Panc1 (cell line): ENCODE measurements around the gene TMEM238L. TPM values are rescaled to one million over a fixed set of nuclear protein-coding genes. Genes with fewer than 3 reads are reported as not detected.

Experiments used
- ATAC-seq: fragments of 200-7000 bp; cut with Tn5 transposase; 2 replicates; pipeline ENCODE4 v1.9.1; 2020; ENCODE audit warnings: mild to moderate bottlenecking, moderate library complexity
- BruUV-seq: library from RNA; stranded (reverse); fragments of 400-500 nt; replicated peaks from 2 replicates; lab custom pipeline; 2021; lab: Mats Ljungman, UMichigan
- CTCF ChIA-PET: fragments of 300-600 bp; sonication (Branson Sonifier 250); formaldehyde crosslinking; loops from one replicate; lab custom pipeline; 2022; ENCODE audit warnings: antibody characterized with exemption; lab: Charles Lee
- POLR2A ChIA-PET: fragments of 300-600 bp; sonication (Branson Sonifier 250); formaldehyde crosslinking; loops from one replicate; lab custom pipeline; 2022; ENCODE audit warnings: antibody characterized with exemption; lab: Charles Lee
- DNase-seq: peaks from one replicate; pipeline ENCODE4 v3.0.0-alpha.2; 2010; ENCODE audit warnings: low read depth, low spot score
- H3K27ac ChIP-seq: 2 replicates; pipeline ENCODE4 v1.5.1; 2011; ENCODE audit warnings: mild to moderate bottlenecking, low read length, inconsistent platforms
- H3K27me3 ChIP-seq: fragments of 200-500 bp; sonication (Bioruptor generic); 2 replicates; pipeline ENCODE4 v1.6.0; 2014; ENCODE audit warnings: low read length, inconsistent platforms; ENCODE audit not compliant: control insufficient read depth, insufficient read depth
- H3K36me3 ChIP-seq: fragments of 200-500 bp; sonication (Bioruptor generic); 2 replicates; pipeline ENCODE4 v1.5.1; 2014; ENCODE audit warnings: inconsistent platforms, mild to moderate bottlenecking, low read length, moderate library complexity; ENCODE audit not compliant: control insufficient read depth, insufficient read depth
- H3K4me1 ChIP-seq: 2 replicates; pipeline ENCODE4 v1.5.1; 2011; ENCODE audit warnings: inconsistent platforms, mild to moderate bottlenecking, low read length, moderate library complexity; ENCODE audit not compliant: control insufficient read depth, insufficient read depth
- H3K4me3 ChIP-seq, 2 experiments: 2 replicates each; pipeline ENCODE4 v1.5.1; 2011 to 2012; ENCODE audit warnings: low read depth in 2 of 2, low read length in 2 of 2, mild to moderate bottlenecking in 2 of 2, inconsistent platforms in 1 of 2, moderate library complexity in 1 of 2
- H3K9me3 ChIP-seq: fragments of 200-500 bp; sonication (Bioruptor generic); 2 replicates; pipeline ENCODE4 v1.5.1; 2014; ENCODE audit warnings: low read depth, mild to moderate bottlenecking, inconsistent platforms, low read length, moderate library complexity; ENCODE audit not compliant: control insufficient read depth, insufficient read depth
- CTCF ChIP-seq: fragments of 450-650 bp; IDR thresholded peaks from 2 replicates; pipeline ENCODE4 v1.5.1; 2017; ENCODE audit warnings: mild to moderate bottlenecking
- POLR2AphosphoS5 ChIP-seq: IDR thresholded peaks from 2 replicates; pipeline ENCODE4 v1.6.1; 2012; ENCODE audit warnings: mild to moderate bottlenecking, low read depth, low read length, moderate library complexity
- SIN3A ChIP-seq: IDR thresholded peaks from 2 replicates; pipeline ENCODE4 v1.6.1; 2012; ENCODE audit warnings: low read depth, mild to moderate bottlenecking, low read length, moderate library complexity, borderline replicate concordance; ENCODE audit not compliant: insufficient read depth
- TCF7L2 ChIP-seq: IDR thresholded peaks from 2 replicates; pipeline ENCODE4 v1.6.1; 2011; ENCODE audit warnings: mild to moderate bottlenecking, low read depth, low read length, inconsistent platforms
- in situ Hi-C: cut with HindIII; loops from 2 replicates; pipeline ENCODE4 v1.10.0; 2016; ENCODE audit warnings: low sequenced_read_pairs, low pct_unique_long_range_greater_than_20kb
- intact Hi-C: fragments of 100-400 bp; cut with micrococcal nuclease; formaldehyde crosslinking; loops from one replicate; pipeline ENCODE4 v1.10.0; 2022; ENCODE audit not compliant: unreplicated experiment
- total RNA-seq: library from RNA; stranded (reverse); gene quantifications from one replicate; pipeline ENCODE4 v1.2.1, GENCODE V29; 2021; ENCODE audit not compliant: unreplicated experiment
- TF ChIP-seq, protein P1 (sequence below), 2 experiments: IDR thresholded peaks; 2 replicates each; pipeline ENCODE4 v1.6.1; 2011 to 2012; ENCODE audit warnings: low read depth in 2 of 2, control low read depth in 1 of 2, low read length in 1 of 2, mild to moderate bottlenecking in 1 of 2, moderate library complexity in 1 of 2; ENCODE audit not compliant: insufficient read depth in 1 of 2

The TMEM238L gene
- total RNA-seq, 1 experiment from 2014 or later, result not detected

DNA sequence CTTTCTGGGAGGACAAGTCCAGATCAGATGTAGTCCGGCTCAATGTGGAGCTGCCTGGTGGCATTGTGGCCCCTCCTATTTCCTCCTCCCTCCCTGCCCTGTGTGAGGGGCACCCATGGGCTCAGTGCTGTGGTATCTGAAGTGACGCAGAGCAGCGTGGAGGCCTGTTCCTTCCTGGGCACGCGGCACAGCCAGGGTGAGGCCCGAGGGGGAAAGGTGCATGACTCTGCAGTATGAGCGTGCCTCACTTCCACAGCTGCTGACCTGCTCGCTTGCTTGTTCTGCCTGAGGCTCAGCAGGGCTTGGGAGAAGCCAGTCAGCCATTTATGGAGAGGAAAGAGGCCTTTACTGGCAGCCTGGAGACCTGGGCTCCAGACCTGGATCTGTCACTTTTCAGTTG lies 11.7 kb downstream of the TMEM238L start:
- in situ Hi-C loops, result no loop called here
- ChIA-PET CTCF (no interaction called here), POLR2A (no interaction called here)
- no TSS peak for BruUV-seq
- Histone ChIP-seq H3K36me3 (no peaks in the 10 kb centered on the region), H3K27me3 (no peaks in the 10 kb centered on the region), H3K9me3 (no peaks in the 10 kb centered on the region), H3K4me1 (no peaks in the 10 kb centered on the region), H3K27ac (no peak overlapping the region), H3K4me3 (no peak overlapping the region)
- no peak for TF ChIP-seq SIN3A
- TF ChIP-seq, protein P1, sequence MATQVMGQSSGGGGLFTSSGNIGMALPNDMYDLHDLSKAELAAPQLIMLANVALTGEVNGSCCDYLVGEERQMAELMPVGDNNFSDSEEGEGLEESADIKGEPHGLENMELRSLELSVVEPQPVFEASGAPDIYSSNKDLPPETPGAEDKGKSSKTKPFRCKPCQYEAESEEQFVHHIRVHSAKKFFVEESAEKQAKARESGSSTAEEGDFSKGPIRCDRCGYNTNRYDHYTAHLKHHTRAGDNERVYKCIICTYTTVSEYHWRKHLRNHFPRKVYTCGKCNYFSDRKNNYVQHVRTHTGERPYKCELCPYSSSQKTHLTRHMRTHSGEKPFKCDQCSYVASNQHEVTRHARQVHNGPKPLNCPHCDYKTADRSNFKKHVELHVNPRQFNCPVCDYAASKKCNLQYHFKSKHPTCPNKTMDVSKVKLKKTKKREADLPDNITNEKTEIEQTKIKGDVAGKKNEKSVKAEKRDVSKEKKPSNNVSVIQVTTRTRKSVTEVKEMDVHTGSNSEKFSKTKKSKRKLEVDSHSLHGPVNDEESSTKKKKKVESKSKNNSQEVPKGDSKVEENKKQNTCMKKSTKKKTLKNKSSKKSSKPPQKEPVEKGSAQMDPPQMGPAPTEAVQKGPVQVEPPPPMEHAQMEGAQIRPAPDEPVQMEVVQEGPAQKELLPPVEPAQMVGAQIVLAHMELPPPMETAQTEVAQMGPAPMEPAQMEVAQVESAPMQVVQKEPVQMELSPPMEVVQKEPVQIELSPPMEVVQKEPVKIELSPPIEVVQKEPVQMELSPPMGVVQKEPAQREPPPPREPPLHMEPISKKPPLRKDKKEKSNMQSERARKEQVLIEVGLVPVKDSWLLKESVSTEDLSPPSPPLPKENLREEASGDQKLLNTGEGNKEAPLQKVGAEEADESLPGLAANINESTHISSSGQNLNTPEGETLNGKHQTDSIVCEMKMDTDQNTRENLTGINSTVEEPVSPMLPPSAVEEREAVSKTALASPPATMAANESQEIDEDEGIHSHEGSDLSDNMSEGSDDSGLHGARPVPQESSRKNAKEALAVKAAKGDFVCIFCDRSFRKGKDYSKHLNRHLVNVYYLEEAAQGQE (IDR thresholded peaks at IDR 0.05; ENCODE audit: insufficient read depth in 1 of 2, low read depth in 2 of 2, low read length in 1 of 2), result no peak
- TF ChIP-seq POLR2AphosphoS5, result no peak
- TF ChIP-seq TCF7L2, result no peak
- TF ChIP-seq CTCF, result no peak
- no peak for ATAC-seq
- intact Hi-C loops, result no loop called here
- no peak for DNase-seq

DNA sequence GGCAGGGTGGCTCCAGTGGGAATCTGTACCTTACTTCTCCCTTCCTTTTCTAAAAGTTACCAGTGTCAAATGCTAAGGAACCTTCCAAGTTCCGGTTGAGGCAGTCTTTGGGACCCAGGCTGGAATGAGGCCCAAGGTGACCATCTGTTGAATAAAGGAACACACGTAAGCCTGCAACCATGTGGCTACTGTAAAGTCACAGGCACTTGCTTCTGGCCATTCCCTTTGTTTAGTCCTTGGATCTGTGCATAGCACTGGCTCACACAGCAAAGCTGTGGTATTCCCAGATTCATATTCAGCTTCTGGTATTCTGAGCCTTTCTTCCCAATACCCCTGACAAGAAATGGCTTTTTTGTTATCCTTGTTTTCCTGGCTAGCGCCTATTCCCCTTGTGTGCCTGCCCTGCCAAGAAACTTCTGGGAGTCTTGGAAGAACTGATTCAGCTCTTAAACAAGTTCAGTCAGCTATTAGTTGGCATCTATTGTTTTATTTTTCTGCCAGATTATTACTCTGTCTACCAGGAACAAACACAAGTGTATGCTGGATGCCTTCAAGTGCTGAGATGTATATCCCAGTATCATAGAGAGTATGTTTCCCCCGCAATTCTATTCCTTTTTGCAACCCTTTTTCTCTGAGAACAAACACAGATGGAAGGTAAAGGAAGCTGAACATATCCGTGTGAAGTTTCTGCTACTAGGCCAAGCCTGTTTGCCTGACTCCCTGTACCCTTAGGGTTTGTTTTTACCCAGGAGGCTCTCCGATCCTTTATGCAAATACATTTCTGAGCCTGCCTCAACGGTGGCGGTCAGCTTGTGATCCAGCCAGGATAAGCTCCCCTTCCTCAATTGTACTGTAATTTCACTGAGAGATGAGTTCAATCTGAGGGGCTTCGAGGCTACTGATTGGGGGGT lies 13.2 kb downstream of the TMEM238L start:
- no peak for ATAC-seq
- intact Hi-C loops, result no loop called here
- Histone ChIP-seq H3K4me1 (no peaks in the 10 kb centered on the region), H3K9me3 (no peaks in the 10 kb centered on the region), H3K4me3 (no peak overlapping the region), H3K27ac (no peak overlapping the region), H3K36me3 (no peaks in the 10 kb centered on the region), H3K27me3 (no peaks in the 10 kb centered on the region)
- ChIA-PET CTCF (no interaction called here), POLR2A (no interaction called here)
- TF ChIP-seq TCF7L2 (no peak), SIN3A (no peak), POLR2AphosphoS5 (no peak), CTCF (no peak)
- TF ChIP-seq, protein P1 (IDR thresholded peaks at IDR 0.05; ENCODE audit: insufficient read depth in 1 of 2, low read depth in 2 of 2, low read length in 1 of 2), result no peak
- BruUV-seq, result no TSS peak
- DNase-seq, result no peak
- in situ Hi-C loops, result no loop called here
